Measurements from ENCODE around the gene SPRED1. TPM values are rescaled to one million over a fixed set of nuclear protein-coding genes. Genes with fewer than 3 reads are reported as not detected.

The SPRED1 gene
- total RNA-seq, 1 donor from 2014 or later, result 37.8 TPM

- peak; percentile 63 for DNase-seq (ENCODE audit: low spot score)
Observed at GRCh38 chr15:38354315-38354929, 101.8 kb downstream of the SPRED1 start.

GRCh38 chr15:38362355-38362754, 109.7 kb downstream of the SPRED1 start:
- no peak for DNase-seq (ENCODE audit: low spot score)

GRCh38 chr15:38367476-38367875, 114.8 kb downstream of the SPRED1 start:
- no peak for DNase-seq (ENCODE audit: low spot score)

GRCh38 chr15:38369936-38370478, 117.4 kb downstream of the SPRED1 start:
- no peak for DNase-seq (ENCODE audit: low spot score)

- DNase-seq (ENCODE audit: low spot score), result no peak
Observed at GRCh38 chr15:38373016-38373415, 120.4 kb downstream of the SPRED1 start.

GRCh38 chr15:38374029-38374428, 121.4 kb downstream of the SPRED1 start:
- DNase-seq (ENCODE audit: low spot score), result no peak

- DNase-seq (ENCODE audit: low spot score), result no peak
Observed at GRCh38 chr15:38374556-38374955, 121.9 kb downstream of the SPRED1 start.

- no peak for DNase-seq (ENCODE audit: low spot score)
Observed at GRCh38 chr15:38376081-38376480, 123.4 kb downstream of the SPRED1 start.

- no peak for DNase-seq (ENCODE audit: low spot score)
Observed at GRCh38 chr15:38377636-38378035, 125.0 kb downstream of the SPRED1 start.

- peak; percentile 15 for DNase-seq (ENCODE audit: low spot score)
Observed at GRCh38 chr15:38378161-38378560, 125.5 kb downstream of the SPRED1 start.

GRCh38 chr15:38389924-38390542, 137.4 kb downstream of the SPRED1 start:
- peak; percentile 72 for DNase-seq (ENCODE audit: low spot score)

GRCh38 chr15:38391191-38391590, 138.6 kb downstream of the SPRED1 start:
- DNase-seq (ENCODE audit: low spot score), result no peak

GRCh38 chr15:38398134-38398533, 145.5 kb downstream of the SPRED1 start:
- DNase-seq (ENCODE audit: low spot score), result peak; percentile 12

- no peak for DNase-seq (ENCODE audit: low spot score)
Observed at GRCh38 chr15:38401106-38401505, 148.5 kb downstream of the SPRED1 start.

GRCh38 chr15:38401701-38402100, 149.1 kb downstream of the SPRED1 start:
- no peak for DNase-seq (ENCODE audit: low spot score)

- no peak for DNase-seq (ENCODE audit: low spot score)
Observed at GRCh38 chr15:38406436-38406835, 153.8 kb downstream of the SPRED1 start.

Other genes with a start within 250 kb of the SPRED1 start
- gene FAM98B, start 201.3 kb downstream of the SPRED1 start, total RNA-seq, result 15.0 TPM

All from mucosa of gallbladder (tissue), 1 donor.